Germinal center (tissue), 1 donor: ENCODE measurements around the gene NPFFR1.
"Not testable (repeated sequence)": the region's sequence is repeated elsewhere in the genome, so short reads cannot be mapped to it uniquely, and the experiment has no call there.

Experiments used
- DNase-seq: peaks from one replicate; pipeline ENCODE4 v3.0.0; 2012; ENCODE audit warnings: mixed read lengths, low spot score

Gene NPFFR1

DNA sequence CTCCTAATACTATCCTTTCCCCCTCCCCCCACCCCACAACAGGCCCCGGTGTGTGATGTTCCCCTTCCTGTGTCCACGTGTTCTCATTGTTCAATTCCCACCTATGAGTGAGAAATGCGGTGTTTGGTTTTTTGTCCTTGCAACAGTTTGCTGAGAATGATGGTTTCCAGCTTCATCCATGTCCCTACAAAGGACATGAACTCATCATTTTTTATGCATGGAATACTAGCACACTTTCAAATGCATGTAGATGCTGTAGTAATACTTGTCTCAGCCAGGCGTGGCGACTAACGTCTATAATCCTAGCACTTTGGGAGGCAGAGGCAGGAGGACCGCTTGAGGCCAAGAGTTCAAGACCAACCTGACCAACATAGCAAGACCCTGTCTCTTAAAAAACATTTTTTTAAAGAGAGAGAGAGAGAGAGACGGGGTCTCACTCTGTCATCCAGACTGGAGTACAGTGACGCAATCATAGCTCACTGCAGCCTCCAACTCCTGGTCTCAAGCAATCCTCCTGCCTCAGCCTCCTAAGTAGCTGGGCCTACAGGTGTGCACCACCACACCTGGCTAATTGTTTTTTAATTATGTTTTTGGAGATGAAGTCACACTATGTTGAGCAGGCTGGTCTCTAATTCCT is 60.9 kb downstream of the NPFFR1 start:
- DNase-seq = not testable (repeated sequence)

DNA sequence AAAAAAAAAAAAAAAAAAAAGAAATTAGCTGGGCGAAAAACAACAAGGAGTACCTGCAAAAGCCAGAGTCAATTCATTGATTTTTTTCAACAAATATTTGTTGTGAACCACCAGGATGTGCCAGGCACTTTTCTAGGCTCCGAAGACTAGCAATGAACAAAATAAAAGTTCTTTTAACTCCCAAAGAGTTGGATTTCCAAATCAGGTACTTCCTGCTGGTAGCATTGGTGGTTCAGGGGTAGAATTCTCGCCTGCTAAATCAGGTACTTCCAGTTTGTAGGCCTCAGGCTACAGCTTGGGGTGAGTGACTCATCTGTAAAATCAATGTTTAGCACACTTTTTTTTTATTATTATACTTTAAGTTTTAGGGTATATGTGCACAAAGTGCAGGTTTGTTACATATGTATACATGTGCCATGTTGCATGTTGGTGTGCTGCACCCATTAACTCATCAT is 61.4 kb downstream of the NPFFR1 start:
- DNase-seq = no peak

DNA sequence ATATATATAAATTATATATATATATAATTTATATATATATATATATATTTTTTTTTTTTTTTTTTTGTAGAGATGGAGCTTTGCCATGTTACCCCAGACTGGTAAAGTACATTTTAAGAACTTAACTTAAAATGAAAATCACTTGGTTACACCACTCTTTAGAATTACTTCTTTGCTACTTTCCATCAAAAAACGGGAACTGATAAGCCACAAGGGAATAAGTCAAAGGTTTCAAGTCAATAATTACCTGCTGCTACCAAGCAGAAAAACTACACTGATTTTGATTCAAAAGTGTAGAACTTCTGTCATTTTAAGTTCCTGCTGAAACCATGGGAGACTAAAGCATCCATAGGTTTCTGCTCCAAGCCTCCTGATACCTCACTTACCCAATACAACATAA is 62.8 kb downstream of the NPFFR1 start:
- peak; percentile 21 for DNase-seq

- DNase-seq = no peak
Observed at GRCh38 chr10:70212879-70213278, 70.9 kb downstream of the NPFFR1 start.

DNA sequence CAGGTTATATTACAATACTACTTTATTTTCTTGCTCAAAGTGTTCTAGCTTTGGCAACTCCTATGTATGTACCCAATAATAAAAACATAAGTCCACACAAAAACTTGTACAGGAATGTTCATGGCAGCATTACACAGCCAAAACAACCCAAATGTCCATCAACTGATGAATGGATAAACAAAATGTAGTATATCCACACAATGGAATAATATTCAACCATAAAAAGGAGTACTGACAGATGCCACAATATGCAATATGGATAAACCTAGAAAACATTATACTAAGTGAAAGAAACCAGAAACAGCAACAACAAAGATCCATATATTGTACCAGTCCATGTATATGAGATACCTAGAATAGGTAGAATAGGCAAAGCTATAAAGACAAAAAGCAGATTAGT is 71.5 kb downstream of the NPFFR1 start:
- DNase-seq = no peak

GRCh38 chr10:70206762-70207161 is 77.0 kb downstream of the NPFFR1 start:
- no peak for DNase-seq

DNA sequence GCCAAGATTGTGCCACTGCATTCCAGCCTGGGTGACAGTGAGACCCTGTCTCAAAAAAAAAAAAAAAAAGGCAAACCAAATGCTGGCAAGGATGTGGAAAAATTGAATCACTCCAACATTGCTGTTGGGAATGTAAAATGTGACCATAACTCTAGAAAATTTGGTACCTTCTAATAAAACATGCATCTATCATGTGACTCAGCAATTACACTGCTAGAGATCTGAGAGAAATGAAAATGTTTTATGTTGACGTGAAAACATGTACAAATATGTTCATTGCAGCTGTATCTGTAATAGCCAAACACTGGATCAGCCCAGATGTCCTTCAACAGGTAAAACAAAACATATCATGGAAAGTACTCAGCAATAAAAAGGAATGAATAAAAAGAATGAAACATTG is 82.7 kb downstream of the NPFFR1 start:
- no peak for DNase-seq

DNA sequence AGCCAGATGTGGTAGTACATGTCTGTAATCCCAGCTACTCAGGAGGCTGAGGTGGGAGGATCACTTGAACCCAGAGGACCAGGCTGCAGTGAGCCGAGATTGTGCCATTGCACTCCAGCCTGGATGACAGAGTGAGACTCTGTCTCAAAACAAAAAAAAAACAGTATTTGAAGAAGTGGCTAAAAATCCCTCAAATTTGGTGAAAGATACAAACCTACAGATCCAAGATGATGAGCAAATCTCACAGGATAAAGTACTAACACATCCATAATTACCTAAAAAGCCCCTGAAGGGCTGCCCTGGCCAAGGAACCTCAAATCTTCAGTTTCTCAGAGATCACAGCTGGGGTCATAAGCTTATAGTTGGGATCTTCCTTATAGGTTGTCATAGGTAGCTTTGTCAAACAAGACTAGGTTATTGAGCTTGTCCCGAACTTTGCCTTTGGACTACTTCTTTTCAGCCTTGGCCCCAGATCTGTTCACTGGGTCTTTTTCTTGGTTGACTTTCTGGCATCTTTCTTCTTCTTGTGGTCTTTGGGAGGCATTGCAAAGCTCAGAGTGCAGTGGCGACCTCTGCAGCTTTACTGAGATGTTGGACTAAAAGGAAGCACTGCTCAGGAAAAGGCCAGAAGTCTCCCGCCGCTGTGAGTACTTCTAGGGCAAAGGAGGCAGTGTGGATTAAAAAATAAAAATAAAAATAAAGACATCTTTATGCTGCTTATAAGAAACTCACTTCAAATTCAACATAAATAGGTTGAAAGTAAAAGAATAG is 84.9 kb downstream of the NPFFR1 start:
- DNase-seq = no peak
